ENCODE results near the gene FOXS1.
A peak's percentile ranks its signal among the peaks of the same experiment; 100 is the strongest.
"Not testable (repeated sequence)": the region's sequence is repeated elsewhere in the genome, so short reads cannot be mapped to it uniquely, and the experiment has no call there.

The FOXS1 gene

DNA sequence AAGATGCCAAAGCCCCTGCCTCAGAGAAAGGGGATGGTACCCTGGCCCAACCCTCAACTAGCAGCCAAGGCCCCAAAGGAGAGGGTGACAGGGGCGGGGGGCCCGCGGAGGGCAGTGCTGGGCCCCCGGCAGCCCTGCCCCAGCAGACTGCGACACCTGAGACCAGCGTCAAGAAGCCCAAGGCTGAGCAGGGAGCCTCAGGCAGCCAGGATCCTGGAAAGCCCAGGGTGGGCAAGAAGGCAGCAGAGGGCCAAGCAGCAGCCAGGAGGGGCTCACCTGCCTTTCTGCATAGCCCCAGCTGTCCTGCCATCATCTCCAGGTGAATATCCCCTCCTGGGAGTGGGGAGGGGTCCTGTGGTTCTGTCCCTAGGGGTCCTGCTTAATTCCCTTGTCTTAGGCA is 25.2 kb downstream of the FOXS1 start:
- DNase-seq = no peak

DNA sequence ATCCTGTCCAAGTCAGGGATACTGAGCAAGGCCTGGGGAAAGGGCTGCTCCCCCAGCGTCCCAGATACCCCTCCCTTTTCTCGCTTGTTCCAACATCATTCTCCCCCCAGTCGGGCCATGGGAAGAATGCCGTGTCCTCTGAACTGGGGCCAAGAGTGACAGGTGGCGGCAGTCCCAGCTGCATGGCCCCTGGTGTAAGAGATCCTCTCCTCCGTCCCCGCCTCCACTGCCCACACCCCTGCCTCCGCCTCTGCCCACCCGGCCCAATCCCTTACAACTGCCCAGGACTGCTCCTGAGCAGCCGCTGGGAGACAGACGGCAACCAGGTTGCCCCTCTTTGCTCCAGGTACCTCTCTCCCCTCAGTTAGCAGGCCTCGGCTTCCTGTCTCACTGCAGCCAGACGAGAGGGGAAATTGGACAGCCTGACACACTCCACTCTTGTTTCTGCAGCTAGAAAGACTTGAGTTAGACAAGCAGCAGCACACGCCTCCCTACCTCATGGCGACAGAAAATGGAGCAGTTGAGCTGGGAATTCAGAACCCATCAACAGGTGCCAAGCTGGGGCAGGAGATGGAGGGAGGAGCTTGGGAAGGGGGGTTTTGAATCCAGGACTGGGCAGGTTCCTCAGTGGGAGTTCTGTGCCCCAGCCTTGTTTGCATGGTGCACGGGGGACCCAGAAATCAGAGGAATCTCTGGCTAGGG is 26.2 kb downstream of the FOXS1 start, which contains the start of gene MYLK2:
TSS of gene MYLK2 (plus strand) at position 274 of the 702 bp plus-strand sequence. CDS start at position 499, 225 bp downstream.
- DNase-seq = peak; percentile 65

GRCh38 chr20:31818376-31818908 is 27.0 kb downstream of the FOXS1 start:
- DNase-seq = no peak

DNA sequence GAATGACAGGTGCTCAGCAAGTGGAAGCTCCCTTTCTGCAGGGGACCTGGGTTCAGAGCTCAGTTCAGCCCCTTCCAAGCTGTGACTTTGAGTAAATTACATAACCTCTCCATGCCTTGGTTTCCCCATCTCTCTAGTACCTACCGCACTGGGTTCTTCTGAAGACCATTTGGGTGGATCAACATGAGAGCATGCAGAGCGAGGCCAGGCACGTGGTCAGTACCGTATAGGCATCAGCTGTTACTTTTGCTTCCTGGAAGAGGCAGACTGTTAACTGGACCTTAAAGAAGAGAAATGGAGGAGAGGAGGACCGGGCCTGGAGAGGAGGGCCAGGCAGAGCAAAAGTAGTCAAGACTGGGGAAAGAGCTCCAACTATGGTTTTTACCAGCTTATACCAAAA is 27.9 kb downstream of the FOXS1 start:
- no peak for DNase-seq

DNA sequence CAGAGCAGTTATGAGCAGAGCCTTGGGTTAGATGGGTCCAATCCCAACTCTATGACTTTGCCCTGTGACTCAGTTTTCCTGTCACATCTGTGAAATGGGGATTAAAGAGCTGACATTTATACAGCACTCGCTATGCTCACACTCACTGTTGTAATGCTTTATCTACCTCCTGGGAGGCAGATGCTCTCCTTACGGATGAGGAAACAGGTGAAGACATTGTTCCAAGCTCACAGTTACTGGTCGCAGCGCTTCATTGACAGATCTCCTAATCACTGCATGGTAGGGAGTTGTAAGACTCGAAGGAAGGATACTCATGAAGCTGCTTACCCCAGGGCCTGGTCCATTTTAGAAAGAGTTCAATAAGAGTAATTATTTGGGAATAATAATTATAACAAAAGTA is 29.2 kb downstream of the FOXS1 start:
- no peak for DNase-seq

GRCh38 chr20:31815408-31816188 is 29.8 kb downstream of the FOXS1 start:
- peak; percentile 93 for DNase-seq

DNA sequence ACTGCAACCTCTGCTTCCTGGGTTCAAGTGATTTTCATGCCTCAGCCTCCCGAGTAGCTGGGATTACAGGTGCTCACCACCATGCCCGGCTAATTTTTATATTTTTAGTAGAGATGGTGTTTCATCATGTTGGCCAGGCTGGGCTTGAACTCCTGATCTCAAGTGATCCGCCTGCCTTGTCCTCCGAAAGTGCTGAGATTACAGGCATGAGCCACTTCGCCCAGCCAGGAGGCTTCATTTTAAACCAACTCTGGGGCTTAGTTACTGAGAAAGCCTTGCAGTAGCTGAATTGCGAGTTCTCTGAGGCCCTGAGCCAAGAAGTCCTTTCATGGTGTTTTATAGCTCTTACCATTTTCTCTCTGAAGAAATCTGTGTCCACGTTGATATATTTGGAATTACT is 31.3 kb downstream of the FOXS1 start:
- not testable (repeated sequence) for DNase-seq

GRCh38 chr20:31813611-31814010 is 31.8 kb downstream of the FOXS1 start:
- no peak for DNase-seq

DNA sequence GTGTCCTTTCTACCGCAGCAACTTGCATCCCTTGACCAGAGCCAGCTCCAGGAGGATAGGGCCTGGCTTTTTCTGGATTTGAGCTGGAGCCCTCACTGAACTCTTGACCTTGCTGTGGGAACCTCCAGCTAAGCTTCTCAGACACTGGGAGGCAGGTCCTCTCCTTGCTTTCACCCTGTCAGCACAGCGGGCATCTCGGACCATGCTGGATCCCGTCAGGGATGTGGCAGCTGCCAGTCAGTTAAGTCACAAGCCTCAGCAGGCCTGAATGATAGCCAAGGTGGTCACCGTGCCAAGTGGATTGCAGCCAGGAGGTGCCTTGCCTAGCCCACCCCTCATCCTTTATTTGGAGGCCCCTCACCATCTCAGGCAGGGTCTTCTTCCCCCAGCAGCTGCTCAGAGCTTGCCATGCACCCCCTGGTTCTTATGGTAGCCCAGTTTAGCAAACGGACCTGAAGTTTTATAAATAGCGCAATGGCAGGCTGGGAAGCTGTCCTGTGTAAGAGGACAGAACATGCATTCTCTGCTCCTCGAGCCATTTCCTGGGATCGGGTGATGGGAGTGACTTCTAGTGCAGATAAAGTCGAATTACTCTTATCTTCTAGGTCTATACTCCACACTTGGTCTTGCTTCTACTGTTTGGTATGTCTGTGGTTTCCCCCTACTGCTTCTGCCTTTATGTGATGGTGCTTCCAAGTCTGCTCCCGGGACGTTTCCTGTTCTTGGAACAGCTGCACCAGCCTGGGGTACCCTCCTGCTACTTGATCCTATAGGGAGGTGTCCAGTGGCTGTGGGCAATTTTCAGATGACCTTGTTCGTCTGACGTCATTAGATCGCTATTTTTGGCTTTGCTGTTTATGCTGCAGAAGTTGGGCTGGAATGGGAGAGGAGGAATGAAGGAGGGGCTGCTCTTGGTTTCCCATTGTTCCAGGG is 33.3 kb downstream of the FOXS1 start:
- no peak for DNase-seq

- DNase-seq = no peak
Observed at GRCh38 chr20:31811198-31811597, 34.2 kb downstream of the FOXS1 start.

GRCh38 chr20:31809661-31810060 is 35.7 kb downstream of the FOXS1 start:
- no peak for DNase-seq

- DNase-seq = no peak
Observed at GRCh38 chr20:31808481-31808880, 36.9 kb downstream of the FOXS1 start.

DNA sequence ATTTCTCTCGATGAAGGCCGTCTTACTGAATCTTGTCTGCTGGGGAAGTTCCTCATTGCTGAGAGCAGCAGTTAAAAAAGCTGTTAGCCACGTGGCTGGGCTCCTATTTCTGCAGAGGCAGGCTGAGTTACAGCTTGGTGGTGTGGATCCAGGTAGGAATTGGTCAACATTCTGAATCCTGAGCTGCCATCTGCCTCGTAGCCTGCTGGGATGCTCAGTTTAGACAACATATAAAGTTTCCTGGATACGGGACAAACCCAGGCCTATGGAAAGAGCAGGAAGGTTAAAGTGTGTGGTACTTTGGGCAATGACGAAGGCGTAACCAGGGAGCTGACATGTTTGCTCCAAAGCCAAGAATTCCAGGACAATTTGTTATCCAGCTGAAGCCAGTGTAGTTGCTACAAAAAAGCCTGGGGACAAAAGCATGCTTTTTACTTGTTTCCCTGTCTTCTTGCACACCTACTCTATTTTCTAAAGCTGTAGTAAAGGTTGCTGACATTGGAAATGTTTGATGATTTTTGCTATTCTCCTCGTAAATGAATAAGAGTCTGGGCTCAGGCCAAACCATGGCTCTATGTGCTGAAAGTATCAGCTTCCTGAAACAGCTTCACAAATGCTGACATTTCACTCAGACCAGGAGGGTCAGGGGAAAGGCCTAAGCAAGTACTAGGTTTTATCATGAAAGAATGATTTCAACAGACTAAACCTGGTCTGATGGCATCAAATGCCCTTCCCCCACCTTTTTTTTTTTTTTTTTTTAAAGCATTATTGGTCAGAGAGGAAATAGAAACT is 38.6 kb downstream of the FOXS1 start:
- DNase-seq = no peak

GRCh38 chr20:31803552-31804291 is 41.7 kb downstream of the FOXS1 start:
- no peak for DNase-seq

DNA sequence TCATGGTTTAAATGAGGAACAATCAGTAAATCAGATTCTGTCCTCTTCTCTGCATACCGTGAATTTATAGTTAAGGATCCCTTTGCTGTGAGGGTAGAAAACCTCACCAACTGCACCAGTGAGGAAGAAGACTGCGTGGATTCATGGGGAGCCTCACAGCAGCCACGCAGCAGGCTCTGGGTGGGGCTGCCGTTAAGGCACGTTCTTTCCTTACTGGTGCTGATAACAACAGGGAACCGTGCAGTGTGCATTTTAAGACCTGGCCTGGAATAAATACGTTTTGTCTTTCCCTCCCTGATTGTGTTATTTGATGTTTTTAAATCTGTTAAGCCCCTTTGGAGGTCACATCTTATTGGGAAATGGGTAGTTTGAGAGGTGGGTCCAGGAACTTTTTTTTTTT is 43.9 kb downstream of the FOXS1 start:
- no peak for DNase-seq

DNA sequence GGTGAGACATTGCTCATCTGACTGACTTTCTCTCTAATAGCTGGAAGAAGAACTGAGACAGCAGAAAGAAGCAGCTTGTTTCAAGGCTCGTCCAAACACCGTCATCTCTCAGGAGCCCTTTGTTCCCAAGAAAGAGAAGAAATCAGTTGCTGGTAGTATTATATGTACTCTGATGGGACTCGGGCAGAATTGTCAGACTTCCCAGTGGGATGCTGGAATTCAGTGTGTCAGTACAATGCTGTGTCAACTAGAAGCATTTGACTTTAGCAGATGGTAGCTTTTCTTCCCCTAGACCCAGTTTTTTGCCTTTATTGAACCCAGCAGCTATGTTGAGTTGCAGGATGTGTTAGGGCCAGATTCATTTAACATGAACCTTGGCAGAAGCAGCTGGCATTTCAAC is 48.0 kb downstream of the FOXS1 start:
- DNase-seq = no peak
